IMR-90 (cell line): Measurements from ENCODE around the gene SEPTIN5.

Experiments used
- BHLHE40 ChIP-seq: fragments of 150-350 bp; IDR thresholded peaks from 2 replicates; pipeline ENCODE4 v1.6.1; 2016; ENCODE audit warnings: mild to moderate bottlenecking, low read depth, low read length
- CEBPB ChIP-seq: IDR thresholded peaks from 2 replicates; pipeline ENCODE4 v1.6.1; 2012; ENCODE audit warnings: low read depth, low read length, improper control_type of control experiment
- MAFK ChIP-seq: IDR thresholded peaks from 2 replicates; pipeline ENCODE4 v1.6.1; 2012; ENCODE audit warnings: low read depth, low read length, improper control_type of control experiment
- MAZ ChIP-seq: IDR thresholded peaks from 2 replicates; pipeline ENCODE4 v1.6.1; 2012; ENCODE audit warnings: low read depth, mild to moderate bottlenecking, low read length, improper control_type of control experiment, moderate library complexity, borderline replicate concordance
- MXI1 ChIP-seq: IDR thresholded peaks from 2 replicates; pipeline ENCODE4 v1.6.1; 2012; ENCODE audit warnings: low read depth, mild to moderate bottlenecking, low read length, moderate library complexity, borderline replicate concordance
- POLR2A ChIP-seq: IDR thresholded peaks from 2 replicates; pipeline ENCODE4 v1.6.1; 2012; ENCODE audit warnings: mild to moderate bottlenecking, low read depth, low read length
- RAD21 ChIP-seq: IDR thresholded peaks from 2 replicates; pipeline ENCODE4 v1.6.1; 2012; ENCODE audit warnings: low read length, improper control_type of control experiment
- RCOR1 ChIP-seq: IDR thresholded peaks from 2 replicates; pipeline ENCODE4 v1.6.1; 2012; ENCODE audit warnings: mild to moderate bottlenecking, low read length, improper control_type of control experiment; ENCODE audit not compliant: insufficient replicate concordance
- TF ChIP-seq, protein P1 (sequence below): conservative IDR thresholded peaks from 2 replicates; pipeline ENCODE4 v1.5.1; 2012; ENCODE audit warnings: mild to moderate bottlenecking, low read depth, low read length, improper control_type of control experiment
- TF ChIP-seq, protein P2 (sequence below): fragments of 150-350 bp; IDR thresholded peaks from 2 replicates; pipeline ENCODE4 v1.6.1; 2016; ENCODE audit warnings: low read depth, mild to moderate bottlenecking, low read length, moderate library complexity, borderline replicate concordance
- TF ChIP-seq, protein P3 (sequence below): fragments of 150-350 bp; IDR thresholded peaks from 2 replicates; pipeline ENCODE4 v1.6.1; 2017; ENCODE audit warnings: mild to moderate bottlenecking, antibody characterized with exemption, low read length, low read depth

DNA sequence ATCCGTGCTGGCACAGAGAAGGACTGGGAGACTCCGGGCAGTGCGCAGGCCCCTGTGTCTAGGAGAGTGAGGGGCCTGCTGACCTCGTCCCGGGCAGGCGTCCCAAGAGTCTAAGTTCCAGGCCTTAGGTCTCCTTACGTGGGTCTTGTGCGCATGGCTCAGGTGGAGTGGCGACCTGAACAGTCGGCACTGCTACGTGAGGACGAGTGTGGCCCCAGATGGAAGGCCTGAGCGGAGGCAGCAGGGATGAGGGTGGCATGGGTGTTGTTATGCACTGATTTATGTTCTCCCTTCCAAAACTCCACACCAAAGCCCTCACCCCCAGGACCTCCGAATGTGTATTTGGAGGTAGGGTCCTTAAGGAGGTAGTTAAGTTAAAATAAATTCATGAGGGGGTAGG lies 20.7 kb upstream of the SEPTIN5 start:
- TF ChIP-seq, protein P1, sequence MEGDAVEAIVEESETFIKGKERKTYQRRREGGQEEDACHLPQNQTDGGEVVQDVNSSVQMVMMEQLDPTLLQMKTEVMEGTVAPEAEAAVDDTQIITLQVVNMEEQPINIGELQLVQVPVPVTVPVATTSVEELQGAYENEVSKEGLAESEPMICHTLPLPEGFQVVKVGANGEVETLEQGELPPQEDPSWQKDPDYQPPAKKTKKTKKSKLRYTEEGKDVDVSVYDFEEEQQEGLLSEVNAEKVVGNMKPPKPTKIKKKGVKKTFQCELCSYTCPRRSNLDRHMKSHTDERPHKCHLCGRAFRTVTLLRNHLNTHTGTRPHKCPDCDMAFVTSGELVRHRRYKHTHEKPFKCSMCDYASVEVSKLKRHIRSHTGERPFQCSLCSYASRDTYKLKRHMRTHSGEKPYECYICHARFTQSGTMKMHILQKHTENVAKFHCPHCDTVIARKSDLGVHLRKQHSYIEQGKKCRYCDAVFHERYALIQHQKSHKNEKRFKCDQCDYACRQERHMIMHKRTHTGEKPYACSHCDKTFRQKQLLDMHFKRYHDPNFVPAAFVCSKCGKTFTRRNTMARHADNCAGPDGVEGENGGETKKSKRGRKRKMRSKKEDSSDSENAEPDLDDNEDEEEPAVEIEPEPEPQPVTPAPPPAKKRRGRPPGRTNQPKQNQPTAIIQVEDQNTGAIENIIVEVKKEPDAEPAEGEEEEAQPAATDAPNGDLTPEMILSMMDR = no peak
- TF ChIP-seq POLR2A (no peak), MXI1 (no peak), MAZ (no peak), MAFK (no peak), RAD21 (no peak), BHLHE40 (no peak), CEBPB (no peak), RCOR1 (no peak)
- TF ChIP-seq, protein P2, sequence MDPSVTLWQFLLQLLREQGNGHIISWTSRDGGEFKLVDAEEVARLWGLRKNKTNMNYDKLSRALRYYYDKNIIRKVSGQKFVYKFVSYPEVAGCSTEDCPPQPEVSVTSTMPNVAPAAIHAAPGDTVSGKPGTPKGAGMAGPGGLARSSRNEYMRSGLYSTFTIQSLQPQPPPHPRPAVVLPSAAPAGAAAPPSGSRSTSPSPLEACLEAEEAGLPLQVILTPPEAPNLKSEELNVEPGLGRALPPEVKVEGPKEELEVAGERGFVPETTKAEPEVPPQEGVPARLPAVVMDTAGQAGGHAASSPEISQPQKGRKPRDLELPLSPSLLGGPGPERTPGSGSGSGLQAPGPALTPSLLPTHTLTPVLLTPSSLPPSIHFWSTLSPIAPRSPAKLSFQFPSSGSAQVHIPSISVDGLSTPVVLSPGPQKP = no peak
- TF ChIP-seq, protein P3, sequence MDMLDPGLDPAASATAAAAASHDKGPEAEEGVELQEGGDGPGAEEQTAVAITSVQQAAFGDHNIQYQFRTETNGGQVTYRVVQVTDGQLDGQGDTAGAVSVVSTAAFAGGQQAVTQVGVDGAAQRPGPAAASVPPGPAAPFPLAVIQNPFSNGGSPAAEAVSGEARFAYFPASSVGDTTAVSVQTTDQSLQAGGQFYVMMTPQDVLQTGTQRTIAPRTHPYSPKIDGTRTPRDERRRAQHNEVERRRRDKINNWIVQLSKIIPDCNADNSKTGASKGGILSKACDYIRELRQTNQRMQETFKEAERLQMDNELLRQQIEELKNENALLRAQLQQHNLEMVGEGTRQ = no peak
